Endothelial cell of umbilical vein (primary cell): ENCODE data around the gene OGDH. TPM values are rescaled to one million over a fixed set of nuclear protein-coding genes. Genes with fewer than 3 reads are reported as not detected.

ENCODE experiments used
- BruUV-seq: library from RNA; stranded (reverse); fragments of 400-500 nt; replicated peaks from 2 replicates; lab custom pipeline; 2021; lab: Mats Ljungman, UMichigan
- CTCF ChIA-PET: fragments of 300-600, 350-600 bp; sonication (Branson Sonifier 250); formaldehyde crosslinking; loops from one replicate; lab custom pipeline; 2021; ENCODE audit warnings: antibody characterized with exemption, inconsistent platforms; lab: Charles Lee
- POLR2A ChIA-PET: fragments of 300-600, 350-600 bp; sonication (Branson Sonifier 250); formaldehyde crosslinking; loops from one replicate; lab custom pipeline; 2021; ENCODE audit warnings: antibody characterized with exemption, inconsistent platforms; lab: Charles Lee
- DNase-seq: peaks from one replicate; pipeline ENCODE4 v3.0.0-alpha.2; 2011; ENCODE audit warnings: low read depth, low spot score
- FAIRE-seq: peaks from 2 replicates; lab custom pipeline; 2011; peaks lifted over from hg19 to GRCh38; lab: Jason Lieb, UNC
- H2AFZ ChIP-seq: 2 replicates; pipeline ENCODE4 v1.6.0; 2012; ENCODE audit warnings: low read depth, low read length, control low read depth, inconsistent platforms
- H3K27ac ChIP-seq: 2 replicates; pipeline ENCODE4 v1.5.1; 2011; ENCODE audit warnings: low read depth, mild to moderate bottlenecking, control low read depth, low read length, moderate library complexity; ENCODE audit not compliant: insufficient read depth
- H3K27me3 ChIP-seq, 2 experiments: 2 replicates each; pipeline versions ENCODE4 v1.6.0 to v1.6.1; 2011; ENCODE audit warnings: low read length in 2 of 2, mixed read lengths in 1 of 2; ENCODE audit not compliant: control insufficient read depth in 2 of 2, insufficient read depth in 2 of 2
- H3K36me3 ChIP-seq, 2 experiments: 2 replicates in 1 of 2; 3 replicates in 1 of 2; pipeline ENCODE4 v1.5.1; 2011; ENCODE audit warnings: low read length in 2 of 2, mild to moderate bottlenecking in 1 of 2, moderate library complexity in 1 of 2; ENCODE audit not compliant: control insufficient read depth in 2 of 2, insufficient read depth in 2 of 2; ENCODE audit errors: extremely low read depth in 1 of 2
- H3K4me1 ChIP-seq: 3 replicates; pipeline ENCODE4 v1.5.1; 2011; ENCODE audit warnings: mild to moderate bottlenecking, low read length; ENCODE audit not compliant: control insufficient read depth, insufficient read depth; ENCODE audit errors: extremely low read depth
- H3K4me2 ChIP-seq: 2 replicates; pipeline ENCODE4 v1.6.1; 2011; ENCODE audit warnings: low read length, control low read depth, mixed read lengths; ENCODE audit not compliant: insufficient read depth
- H3K4me3 ChIP-seq, 3 experiments: fragments of 200-600 bp in 1 of 3; sonication (generic), shearing (Covaris generic) in 1 of 3; replicated peaks in 1 of 3; 2 replicates each; pipeline ENCODE4 v1.5.1; 2011 to 2016; ENCODE audit warnings: control low read depth in 3 of 3, low read length in 3 of 3, mild to moderate bottlenecking in 2 of 3, inconsistent platforms in 1 of 3, low read depth in 1 of 3, moderate library complexity in 1 of 3; ENCODE audit not compliant: insufficient read depth in 1 of 3
- H3K79me2 ChIP-seq: 2 replicates; pipeline ENCODE4 v1.6.0; 2012; ENCODE audit warnings: low read length, inconsistent platforms; ENCODE audit not compliant: control insufficient read depth, insufficient read depth
- H3K9ac ChIP-seq: replicated peaks from 2 replicates; pipeline ENCODE3; 2011; ENCODE audit warnings: low read length, control low read depth; ENCODE audit not compliant: insufficient read depth; ENCODE audit errors: extremely low read depth
- H3K9me1 ChIP-seq: replicated peaks from 3 replicates; pipeline ENCODE4 v1.6.0; 2011; ENCODE audit warnings: mild to moderate bottlenecking, low read length; ENCODE audit not compliant: control insufficient read depth, insufficient read depth; ENCODE audit errors: extremely low read depth
- H3K9me3 ChIP-seq: replicated peaks from 2 replicates; pipeline ENCODE4 v1.5.1; 2012; ENCODE audit warnings: low read length, inconsistent platforms; ENCODE audit not compliant: control insufficient read depth, insufficient read depth
- H4K20me1 ChIP-seq: replicated peaks from 2 replicates; pipeline ENCODE3; 2011; ENCODE audit warnings: mild to moderate bottlenecking, low read length; ENCODE audit not compliant: control insufficient read depth, insufficient read depth; ENCODE audit errors: extremely low read depth
- CTCF ChIP-seq, 2 donors: IDR thresholded peaks; 1 replicate in 1 of 2; 2 replicates in 1 of 2; pipeline ENCODE4 v1.5.1; 2011; ENCODE audit warnings: low read length in 2 of 2, mild to moderate bottlenecking in 2 of 2, moderate library complexity in 2 of 2, control low read depth in 1 of 2, inconsistent platforms in 1 of 2, low read depth in 1 of 2; ENCODE audit not compliant: insufficient read depth in 1 of 2; ENCODE audit errors: extremely low read depth in 1 of 2
- EZH2 ChIP-seq: IDR thresholded peaks from 2 replicates; pipeline ENCODE4 v1.6.1; 2012; ENCODE audit warnings: borderline replicate concordance, low read depth, mild to moderate bottlenecking, moderate library complexity, low read length, inconsistent platforms; ENCODE audit not compliant: severe bottlenecking
- FOS ChIP-seq: IDR thresholded peaks from 2 replicates; pipeline ENCODE4 v1.6.1; 2011; ENCODE audit warnings: mild to moderate bottlenecking, low read length, moderate library complexity, borderline replicate concordance; ENCODE audit not compliant: insufficient read depth
- GATA2 ChIP-seq: IDR thresholded peaks from 2 replicates; pipeline ENCODE4 v1.7.0; 2011; ENCODE audit warnings: low read depth, mild to moderate bottlenecking, moderate library complexity, mixed read lengths, low read length; ENCODE audit not compliant: insufficient read length, insufficient read depth
- JUN ChIP-seq: IDR thresholded peaks from 2 replicates; pipeline ENCODE4 v1.6.1; 2011; ENCODE audit warnings: borderline replicate concordance, low read depth; ENCODE audit not compliant: insufficient read length, insufficient read depth
- MAX ChIP-seq: IDR thresholded peaks from 2 replicates; pipeline ENCODE4 v1.6.1; 2011; ENCODE audit not compliant: insufficient read depth, insufficient read length
- MYC ChIP-seq: IDR thresholded peaks from one replicate; pipeline ENCODE4 v1.6.1; 2011; ENCODE audit warnings: mild to moderate bottlenecking, low read depth, low read length
- POLR2A ChIP-seq: IDR thresholded peaks from 2 replicates; pipeline ENCODE4 v1.6.1; 2012; ENCODE audit warnings: low read depth, mild to moderate bottlenecking, control low read depth, low read length
- POLR2AphosphoS5 ChIP-seq: IDR thresholded peaks from 2 replicates; pipeline ENCODE4 v1.6.1; 2012; ENCODE audit warnings: low read depth, mild to moderate bottlenecking, control low read depth, low read length, moderate library complexity; ENCODE audit not compliant: insufficient read depth
- dilution Hi-C: fragments of 300-500 bp; cut with MboI; formaldehyde crosslinking; loops from one replicate; pipeline ENCODE4 v1.15.0; 2019; ENCODE audit warnings: low sequenced_read_pairs; ENCODE audit not compliant: extremely low pct_ligation_motif_present
- intact Hi-C: fragments of 100-400 bp; cut with micrococcal nuclease; formaldehyde crosslinking; loops from one replicate; pipeline ENCODE4 v1.10.0; 2022
- polyA plus RNA-seq, 4 experiments: library from polyadenylated mRNA; depleted of rRNA in 3 of 4; stranded (reverse) in 3 of 4; unstranded in 1 of 4; fragments of >200 nt; gene quantifications; 2 replicates each; pipeline versions ENCODE4 v1.2.1 to v1.2.3, GENCODE V29; 2011 to 2012; ENCODE audit warnings: missing spikeins in 1 of 4
- total RNA-seq: library from RNA; stranded (reverse); gene quantifications from 2 replicates; pipeline ENCODE4 v1.2.3, GENCODE V29; 2021

OGDH gene
- total and polyA plus RNA-seq, 2 donors (not counting 3 experiments of a cell fraction or from before 2014, with no cell fraction given), result 88.9 to 92.9 TPM

- TF ChIP-seq MYC (no peak), MAX (no peak), GATA2 (no peak), CTCF (IDR thresholded peaks at IDR 0.05; ENCODE audit: extremely low read depth in 1 of 2, insufficient read depth in 1 of 2, low read depth in 1 of 2, low read length in 2 of 2) (no peak), JUN (no peak), FOS (no peak), POLR2AphosphoS5 (no peak), POLR2A (no peak), EZH2 (no peak)
- Histone ChIP-seq H3K9me3 (no peaks in the 10 kb centered on the region), H3K4me2 (no peak overlapping the region), H3K79me2 (no peaks in the 10 kb centered on the region), H3K36me3 (peaks cover 2 to 25% of the 10 kb centered on the region in 2 experiments), H3K27me3 (no peaks in the 10 kb centered on the region), H3K4me1 (no peaks in the 10 kb centered on the region), H3K4me3 (no peak overlapping the region), H3K9ac (no peak overlapping the region), H3K9me1 (no peaks in the 10 kb centered on the region), H2AFZ (no peak overlapping the region), H3K27ac (no peak overlapping the region), H4K20me1 (no peaks in the 10 kb centered on the region)
- dilution Hi-C loops (no loop called here), intact Hi-C loops (no loop called here)
- DNase-seq (no peak), FAIRE-seq (no peak)
- no TSS peak for BruUV-seq
- ChIA-PET POLR2A (no interaction called here), CTCF (no interaction called here)
Observed at GRCh38 chr7:44674381-44674780, 68.0 kb downstream of the OGDH start.
